Osteoblast (primary cell): ENCODE data around the gene ANKRD33B. TPM values are rescaled to one million over a fixed set of nuclear protein-coding genes. Genes with fewer than 3 reads are reported as not detected.

Experiments used
- DNase-seq: peaks from one replicate; pipeline ENCODE4 v3.0.0; 2011; ENCODE audit warnings: low spot score, mixed read lengths; ENCODE audit not compliant: insufficient read length; ENCODE audit errors: missing footprints
- H2AFZ ChIP-seq: 2 replicates; pipeline ENCODE4 v1.6.0; 2011; ENCODE audit warnings: mild to moderate bottlenecking, low read length
- H3K27ac ChIP-seq: 2 replicates; pipeline ENCODE4 v1.5.1; 2011; ENCODE audit warnings: mild to moderate bottlenecking, low read depth, low read length, moderate library complexity
- H3K27me3 ChIP-seq: 2 replicates; pipeline ENCODE4 v1.6.0; 2012; ENCODE audit warnings: mild to moderate bottlenecking, control low read depth, inconsistent platforms, low read length, moderate library complexity; ENCODE audit not compliant: insufficient read depth
- H3K36me3 ChIP-seq: 2 replicates; pipeline ENCODE4 v1.5.1; 2011; ENCODE audit warnings: mild to moderate bottlenecking, low read length, control low read depth, moderate library complexity; ENCODE audit not compliant: insufficient read depth
- H3K4me1 ChIP-seq: 2 replicates; pipeline ENCODE4 v1.5.1; 2011; ENCODE audit warnings: mild to moderate bottlenecking, low read length, control low read depth, moderate library complexity; ENCODE audit not compliant: insufficient read depth
- H3K4me2 ChIP-seq: 2 replicates; pipeline ENCODE4 v1.6.0; 2011; ENCODE audit warnings: mild to moderate bottlenecking, low read length; ENCODE audit not compliant: insufficient read depth
- H3K4me3 ChIP-seq: fragments of 200-600 bp; sonication (generic); 3 replicates; pipeline ENCODE4 v1.5.1; 2012; ENCODE audit warnings: mild to moderate bottlenecking, low read length, inconsistent platforms; ENCODE audit not compliant: insufficient read depth
- H3K79me2 ChIP-seq: 2 replicates; pipeline ENCODE4 v1.6.0; 2012; ENCODE audit warnings: mild to moderate bottlenecking, low read length, control low read depth, inconsistent platforms; ENCODE audit not compliant: insufficient read depth
- H3K9me3 ChIP-seq: 2 replicates; pipeline ENCODE4 v1.5.1; 2011; ENCODE audit warnings: low read depth, low read length, control low read depth
- H4K20me1 ChIP-seq: 2 replicates; pipeline ENCODE4 v1.6.0; 2012; ENCODE audit warnings: mild to moderate bottlenecking, low read length, control low read depth; ENCODE audit not compliant: insufficient read depth
- CTCF ChIP-seq: IDR thresholded peaks from 2 replicates; pipeline ENCODE4 v1.5.1; 2011; ENCODE audit warnings: mild to moderate bottlenecking, low read depth, low read length, moderate library complexity; ENCODE audit errors: extremely low read depth
- total RNA-seq: library from RNA; depleted of rRNA; stranded (reverse); fragments of >200 nt; gene quantifications from 2 replicates; pipeline ENCODE4 v1.2.3, GENCODE V29; 2012

ANKRD33B gene
- total RNA-seq, 1 donor: 5.1 TPM

GRCh38 chr5:10537624-10538023 lies 26.2 kb upstream of the ANKRD33B start:
- Histone ChIP-seq H3K4me2 (no peak overlapping the region), H3K27ac (no peak overlapping the region), H2AFZ (peak overlapping the region; percentile 38), H4K20me1 (no peaks in the 10 kb centered on the region), H3K79me2 (no peaks in the 10 kb centered on the region), H3K4me3 (no peak overlapping the region), H3K9me3 (no peaks in the 10 kb centered on the region), H3K27me3 (no peaks in the 10 kb centered on the region), H3K36me3 (no peaks in the 10 kb centered on the region), H3K4me1 (peaks cover 20% of the 10 kb centered on the region)
- TF ChIP-seq CTCF: no peak
- DNase-seq: peak; percentile 69

GRCh38 chr5:10538103-10538788 lies 25.6 kb upstream of the ANKRD33B start:
- H2AFZ ChIP-seq: no peak overlapping the region
- no peaks in the 10 kb centered on the region for H3K79me2 ChIP-seq
- no peaks in the 10 kb centered on the region for H3K9me3 ChIP-seq
- no peak overlapping the region for H3K27ac ChIP-seq
- H3K36me3 ChIP-seq: no peaks in the 10 kb centered on the region
- no peak overlapping the region for H3K4me2 ChIP-seq
- H4K20me1 ChIP-seq: no peaks in the 10 kb centered on the region
- peak; percentile 90 for DNase-seq
- no peak overlapping the region for H3K4me3 ChIP-seq
- no peak for TF ChIP-seq CTCF
- H3K4me1 ChIP-seq: peaks cover 20% of the 10 kb centered on the region
- no peaks in the 10 kb centered on the region for H3K27me3 ChIP-seq

GRCh38 chr5:10538789-10539686 lies 24.8 kb upstream of the ANKRD33B start:
- no peak overlapping the region for H3K27ac ChIP-seq
- no peak for TF ChIP-seq CTCF
- H3K4me1 ChIP-seq: peaks cover 20% of the 10 kb centered on the region
- H3K4me2 ChIP-seq: no peak overlapping the region
- no peak overlapping the region for H3K4me3 ChIP-seq
- H3K9me3 ChIP-seq: no peaks in the 10 kb centered on the region
- peaks cover 4% of the 10 kb centered on the region for H3K27me3 ChIP-seq
- DNase-seq: peak; percentile 49
- no peaks in the 10 kb centered on the region for H4K20me1 ChIP-seq
- H2AFZ ChIP-seq: peak overlapping the region; percentile 8
- no peaks in the 10 kb centered on the region for H3K36me3 ChIP-seq
- no peaks in the 10 kb centered on the region for H3K79me2 ChIP-seq

- H3K27me3 ChIP-seq: peaks cover 4% of the 10 kb centered on the region
- no peak overlapping the region for H3K27ac ChIP-seq
- peak; percentile 73 for DNase-seq
- no peaks in the 10 kb centered on the region for H3K79me2 ChIP-seq
- H3K4me2 ChIP-seq: no peak overlapping the region
- no peaks in the 10 kb centered on the region for H4K20me1 ChIP-seq
- peaks cover 20% of the 10 kb centered on the region for H3K4me1 ChIP-seq
- no peak for TF ChIP-seq CTCF
- no peaks in the 10 kb centered on the region for H3K36me3 ChIP-seq
- no peaks in the 10 kb centered on the region for H3K9me3 ChIP-seq
- H2AFZ ChIP-seq: peak overlapping the region; percentile 8
- no peak overlapping the region for H3K4me3 ChIP-seq
These were observed 24.2 kb upstream of the ANKRD33B start for GRCh38 chr5:10539687-10539998.
